Activated naive CD4-positive, alpha-beta T cell treated with Interleukin-2 at 50 U/mL for 16 hours (primary cell): ENCODE results near the gene COBLL1.
"Not testable (repeated sequence)": the region's sequence is repeated elsewhere in the genome, so short reads cannot be mapped to it uniquely, and the experiment has no call there.

ENCODE experiments used
- DNase-seq: peaks from one replicate; pipeline ENCODE4 v3.0.0-alpha.2; 2020

Gene COBLL1

DNA sequence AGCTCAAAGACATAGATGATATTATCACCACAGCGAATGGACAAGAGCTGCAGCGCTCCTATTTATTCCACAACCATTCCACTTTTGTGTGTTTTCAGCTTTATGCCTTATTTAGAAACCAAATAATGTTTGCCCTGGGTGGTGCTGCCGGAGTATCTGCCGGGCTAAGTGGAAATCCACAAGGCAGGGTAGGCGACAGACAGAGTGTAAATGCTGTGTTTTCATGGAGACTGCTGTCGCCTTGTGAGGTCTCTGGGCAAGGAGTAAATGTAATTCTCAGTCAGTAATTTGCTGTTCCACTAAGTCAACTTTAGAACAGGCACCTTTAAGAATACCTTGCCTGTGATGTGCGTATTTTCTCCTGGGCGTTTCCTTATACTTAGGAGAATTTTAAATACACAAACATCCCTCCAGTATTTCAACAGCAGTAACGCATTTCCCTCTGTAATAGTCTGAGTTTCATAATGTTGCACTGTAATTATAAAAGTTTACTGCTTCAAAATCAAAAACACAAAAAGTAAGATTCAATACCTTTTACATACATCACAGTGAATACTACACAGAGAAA lies 60.9 kb downstream of the COBLL1 start:
- DNase-seq, result no peak

DNA sequence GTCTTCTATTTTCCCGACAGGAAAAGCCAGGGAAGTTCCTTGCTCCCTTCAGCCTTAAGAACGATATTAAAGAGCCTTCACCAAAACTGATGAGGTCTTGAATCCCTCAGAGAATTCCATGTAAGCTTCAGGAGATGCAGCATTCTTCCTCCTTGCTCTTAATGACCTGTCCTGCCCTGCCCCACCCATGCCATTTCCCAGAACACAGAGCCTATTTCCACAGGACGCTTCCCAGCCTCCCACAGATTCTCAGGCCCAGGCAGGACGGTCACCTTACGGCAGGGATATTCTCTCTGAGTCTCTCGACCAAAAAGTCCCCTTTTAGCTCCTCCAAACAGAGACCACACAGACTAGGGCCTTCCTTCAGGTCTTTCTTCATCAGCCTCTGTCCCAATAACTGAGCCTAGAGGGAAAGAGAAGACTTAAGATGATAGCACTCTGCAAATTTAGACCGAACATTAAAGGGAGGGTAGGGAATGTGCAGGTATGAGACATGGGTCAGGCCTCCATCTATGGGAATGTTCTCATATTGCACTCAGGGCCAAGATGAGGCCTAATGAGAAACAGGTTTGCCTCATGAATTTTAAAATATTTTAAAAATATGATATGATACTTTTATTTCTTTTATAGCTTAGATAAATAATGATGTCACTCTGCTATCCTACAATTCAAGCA lies 62.1 kb downstream of the COBLL1 start:
- DNase-seq, result no peak

- no peak for DNase-seq
Measured at GRCh38 chr2:164778723-164779122, 62.9 kb downstream of the COBLL1 start.

DNA sequence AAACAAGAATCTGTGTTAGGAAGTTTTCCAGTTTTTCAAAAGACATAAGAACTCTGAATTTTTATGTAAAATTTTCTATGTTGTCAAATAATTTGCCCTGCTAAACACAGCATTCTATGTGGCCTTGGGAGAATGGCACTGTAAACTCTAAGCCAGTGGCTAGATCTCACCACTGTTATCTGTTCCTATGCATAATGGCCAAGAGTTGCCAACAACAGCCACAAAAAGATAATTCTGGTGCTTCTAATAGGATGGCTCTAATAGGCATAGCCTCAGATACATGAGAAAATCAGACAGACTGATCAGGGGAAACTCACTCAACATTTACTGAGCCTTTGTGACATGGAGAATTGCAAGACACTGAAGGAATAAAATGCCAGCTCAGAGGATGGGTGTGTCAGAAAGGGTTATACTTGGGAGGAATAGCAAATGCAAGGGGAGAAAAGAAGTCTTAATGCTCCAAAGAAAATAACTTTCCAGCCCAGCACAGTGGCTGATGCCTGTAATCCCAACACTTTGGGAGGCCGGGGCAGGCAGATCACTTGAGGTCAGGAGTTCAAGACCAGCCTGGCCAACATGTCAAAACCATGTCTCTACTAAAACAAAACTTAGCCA lies 63.7 kb downstream of the COBLL1 start:
- no peak for DNase-seq

DNA sequence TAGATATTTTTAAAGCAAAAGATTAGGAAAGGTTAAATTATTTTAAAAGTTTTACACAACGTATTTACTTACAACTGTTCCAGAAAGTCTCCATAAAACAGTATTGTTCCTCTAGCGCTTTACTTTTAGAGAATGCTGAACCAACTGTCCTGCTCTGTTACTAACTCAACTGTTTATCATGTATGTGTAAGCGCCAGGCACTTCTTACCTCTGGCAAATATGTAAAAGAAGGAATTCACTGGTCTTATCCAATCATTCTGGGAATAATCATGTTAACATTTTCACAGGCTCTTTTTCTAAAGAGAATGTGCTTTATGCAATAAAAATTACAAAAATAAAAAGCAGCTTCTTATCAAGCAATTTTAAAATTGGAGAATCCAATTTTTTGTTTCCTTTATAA lies 68.0 kb downstream of the COBLL1 start:
- no peak for DNase-seq

DNA sequence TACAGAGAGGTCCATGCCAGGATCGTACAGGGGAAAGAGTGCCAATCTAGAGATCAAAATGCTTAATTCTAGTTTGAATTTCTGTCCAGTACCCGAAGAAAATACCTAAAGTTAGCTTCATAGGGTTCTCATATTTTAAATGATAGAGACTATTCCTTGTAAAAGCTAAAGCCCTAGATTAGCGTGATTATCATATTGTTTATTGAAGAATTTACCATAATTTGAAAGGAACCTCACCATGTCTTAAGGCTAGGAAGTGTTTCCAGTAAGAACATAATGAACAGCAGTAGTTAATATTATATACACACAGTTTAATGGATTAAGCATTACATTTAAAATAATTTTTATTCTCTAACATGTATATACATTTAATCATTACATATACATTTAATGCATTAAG lies 68.5 kb downstream of the COBLL1 start:
- no peak for DNase-seq

GRCh38 chr2:164771897-164772296 lies 69.7 kb downstream of the COBLL1 start:
- no peak for DNase-seq

GRCh38 chr2:164770421-164770916 lies 71.2 kb downstream of the COBLL1 start:
- DNase-seq, result no peak

DNA sequence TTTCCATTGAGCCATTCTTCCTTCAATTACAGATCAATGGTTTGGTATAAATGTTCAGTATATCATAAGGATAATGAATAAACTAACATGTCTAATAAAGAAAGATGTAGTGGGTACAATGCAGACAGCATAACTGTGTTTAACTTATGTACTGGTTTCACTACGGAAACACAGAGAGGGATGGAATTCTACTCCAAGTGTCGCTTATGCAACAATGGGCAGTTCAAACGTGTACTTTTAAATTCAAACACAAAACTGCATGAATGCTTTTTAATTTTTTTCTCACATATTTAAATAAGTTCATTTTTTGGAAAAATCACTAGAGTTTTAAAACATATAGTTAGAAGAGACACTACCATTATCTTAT lies 74.7 kb downstream of the COBLL1 start:
- DNase-seq, result no peak

DNA sequence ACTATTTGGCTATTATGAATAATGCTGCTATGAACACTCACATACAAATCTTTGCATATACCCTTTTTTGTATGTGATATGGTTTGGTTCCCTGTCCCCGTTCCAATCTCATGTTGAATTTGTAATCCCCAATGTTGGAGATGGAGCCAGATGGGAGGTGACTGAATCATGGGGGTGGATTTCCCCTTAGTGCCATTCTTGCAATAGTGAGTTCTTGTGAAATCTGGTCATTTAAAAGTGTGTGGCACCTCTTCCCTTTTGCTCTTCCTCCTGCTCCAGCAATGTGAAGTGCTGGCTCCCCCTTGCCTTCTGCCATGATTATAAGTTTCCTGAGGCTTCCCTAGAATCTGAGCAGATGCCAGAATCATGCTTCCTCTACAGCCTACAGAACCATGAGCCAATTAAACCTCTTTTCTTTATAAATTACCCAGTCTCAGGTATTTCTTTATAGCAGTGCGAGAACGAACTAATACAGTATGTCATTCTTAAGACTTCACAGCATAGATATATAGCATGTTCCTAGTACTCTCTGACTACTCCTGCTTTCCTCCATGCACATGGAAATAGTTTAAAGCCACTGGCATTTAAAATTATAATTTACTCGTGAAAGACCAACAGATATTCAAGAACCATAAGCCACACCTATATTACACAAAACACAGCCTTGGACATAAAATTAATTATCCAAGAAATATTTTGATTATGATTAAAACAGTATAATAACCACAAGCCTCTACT lies 75.2 kb downstream of the COBLL1 start:
- DNase-seq, result no peak

- no peak for DNase-seq
Measured at GRCh38 chr2:164764996-164765395, 76.6 kb downstream of the COBLL1 start.

DNA sequence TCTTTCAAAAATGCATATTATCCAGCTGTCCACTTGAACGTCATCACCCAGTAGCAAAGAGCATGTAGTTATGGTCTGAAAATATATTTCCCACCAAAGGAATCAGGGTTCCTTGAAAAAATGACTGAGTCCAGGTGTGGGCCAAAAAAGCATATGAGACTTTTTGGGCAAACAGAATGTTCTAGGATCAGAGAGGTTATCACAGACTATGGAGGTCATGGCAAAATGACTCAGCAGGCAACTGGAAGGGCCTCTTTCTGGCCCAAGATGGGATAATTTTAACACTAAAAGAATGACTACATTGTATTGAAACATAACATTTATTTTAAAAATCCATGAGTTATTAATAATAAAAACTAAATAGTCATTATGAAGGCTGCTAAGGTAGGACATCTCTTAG lies 77.1 kb downstream of the COBLL1 start:
- no peak for DNase-seq

DNA sequence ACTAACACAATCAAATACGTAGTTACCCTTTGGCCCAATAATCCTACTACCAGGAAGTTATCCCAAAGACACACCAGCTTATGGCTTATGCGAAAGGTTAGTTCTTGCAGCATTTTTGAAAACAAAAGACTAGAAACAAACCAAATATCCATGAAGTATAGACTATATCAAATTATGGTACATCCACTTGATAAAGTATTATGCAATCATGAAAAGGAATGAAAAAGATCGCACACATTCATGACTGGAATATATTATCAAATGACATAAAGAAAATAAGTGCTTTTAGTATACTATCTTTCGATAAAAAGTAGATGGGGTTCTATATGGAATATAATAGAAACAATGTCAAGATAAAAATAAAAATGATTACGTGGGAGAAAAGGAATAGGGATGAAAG lies 78.2 kb downstream of the COBLL1 start:
- no peak for DNase-seq

GRCh38 chr2:164761737-164762460 lies 79.7 kb downstream of the COBLL1 start:
- no peak for DNase-seq

DNA sequence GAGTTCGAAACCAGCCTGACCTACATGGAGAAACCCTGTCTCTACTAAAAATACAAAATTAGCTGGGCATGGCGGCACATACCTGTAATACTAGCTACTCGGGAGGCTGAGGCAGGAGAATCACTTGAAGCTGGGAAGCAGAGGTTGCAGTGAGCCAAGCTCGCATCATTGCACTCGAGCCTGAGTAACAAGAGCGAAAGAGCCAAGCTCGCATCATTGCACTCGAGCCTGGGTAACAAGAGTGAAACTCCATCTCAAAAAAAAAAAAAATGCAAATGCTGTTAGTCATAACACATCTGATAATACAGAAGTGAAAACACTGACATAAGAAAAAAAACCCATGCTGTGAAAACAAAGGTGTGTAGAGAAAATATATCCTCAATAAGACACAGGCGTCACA lies 80.4 kb downstream of the COBLL1 start:
- not testable (repeated sequence) for DNase-seq

- no peak for DNase-seq
Measured at GRCh38 chr2:164760179-164760578, 81.4 kb downstream of the COBLL1 start.

DNA sequence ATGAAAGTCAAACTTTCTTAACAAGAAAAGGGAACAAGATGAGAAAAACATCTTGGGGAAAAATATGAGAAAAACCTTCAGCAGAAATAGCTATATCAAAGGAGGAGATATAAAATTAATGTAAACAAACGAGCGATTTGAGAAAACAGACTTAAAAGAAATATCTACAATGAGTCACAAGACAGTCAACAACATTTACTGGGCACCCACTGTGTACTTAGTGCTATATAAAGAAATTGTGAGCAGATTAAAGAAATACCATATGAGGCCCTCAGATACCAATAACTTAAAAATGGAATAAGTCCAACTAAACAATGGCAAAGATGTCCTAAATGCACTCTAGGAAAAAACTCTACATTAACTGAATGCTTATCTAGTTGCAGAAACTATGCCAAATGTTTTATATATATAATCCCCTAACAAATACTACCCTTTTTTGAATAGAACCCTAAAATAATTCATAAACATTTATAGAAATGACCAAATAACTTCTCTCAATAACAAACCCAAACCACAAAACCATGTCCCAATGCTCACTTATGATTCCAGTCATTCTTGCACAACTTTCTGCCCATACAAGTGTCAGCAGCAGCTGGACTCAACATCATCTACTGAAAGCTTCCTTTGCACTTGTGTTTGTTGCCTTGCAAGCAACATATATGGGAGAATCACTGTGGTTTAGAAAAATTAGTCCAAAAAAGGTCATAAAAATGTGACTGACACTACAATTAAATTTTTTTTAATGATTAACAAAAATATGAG lies 83.5 kb downstream of the COBLL1 start:
- DNase-seq, result no peak

DNA sequence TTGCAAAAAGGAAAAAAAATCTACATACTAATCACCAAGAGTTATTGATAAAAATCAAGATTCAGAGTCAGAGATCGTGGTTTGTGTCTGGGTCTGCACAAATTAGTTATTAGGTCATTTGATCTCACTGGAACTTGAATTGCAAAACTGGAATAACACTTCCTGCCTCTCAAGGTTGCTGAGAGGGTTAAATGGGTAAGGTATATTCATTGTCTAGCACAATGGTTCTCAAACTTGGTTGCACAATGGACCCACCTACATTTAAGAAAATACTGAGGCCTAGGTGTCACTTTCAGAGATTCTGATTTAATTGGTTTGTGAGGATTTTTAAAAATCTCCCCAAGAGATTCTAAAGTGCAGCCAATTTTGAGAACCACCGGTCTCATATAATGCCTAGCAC lies 84.8 kb downstream of the COBLL1 start:
- no peak for DNase-seq

DNA sequence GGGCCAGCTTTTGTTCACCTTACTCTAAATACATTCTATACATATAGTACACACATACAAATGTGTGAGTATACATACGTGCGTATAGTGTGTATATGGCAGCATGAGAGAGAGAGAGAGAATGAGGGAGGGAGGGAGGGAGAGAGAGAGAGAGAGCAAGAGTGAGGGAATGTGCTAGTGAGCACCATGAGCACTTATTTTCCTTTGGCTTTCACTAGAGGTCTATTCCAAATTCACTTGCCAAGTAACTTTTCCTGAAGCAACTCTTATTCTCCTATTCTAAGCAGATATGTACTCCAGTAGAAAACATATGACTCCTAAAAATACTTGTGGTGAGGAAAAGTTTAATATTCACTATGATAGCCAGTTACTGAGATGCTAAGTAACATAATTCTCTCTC lies 85.7 kb downstream of the COBLL1 start:
- no peak for DNase-seq

DNA sequence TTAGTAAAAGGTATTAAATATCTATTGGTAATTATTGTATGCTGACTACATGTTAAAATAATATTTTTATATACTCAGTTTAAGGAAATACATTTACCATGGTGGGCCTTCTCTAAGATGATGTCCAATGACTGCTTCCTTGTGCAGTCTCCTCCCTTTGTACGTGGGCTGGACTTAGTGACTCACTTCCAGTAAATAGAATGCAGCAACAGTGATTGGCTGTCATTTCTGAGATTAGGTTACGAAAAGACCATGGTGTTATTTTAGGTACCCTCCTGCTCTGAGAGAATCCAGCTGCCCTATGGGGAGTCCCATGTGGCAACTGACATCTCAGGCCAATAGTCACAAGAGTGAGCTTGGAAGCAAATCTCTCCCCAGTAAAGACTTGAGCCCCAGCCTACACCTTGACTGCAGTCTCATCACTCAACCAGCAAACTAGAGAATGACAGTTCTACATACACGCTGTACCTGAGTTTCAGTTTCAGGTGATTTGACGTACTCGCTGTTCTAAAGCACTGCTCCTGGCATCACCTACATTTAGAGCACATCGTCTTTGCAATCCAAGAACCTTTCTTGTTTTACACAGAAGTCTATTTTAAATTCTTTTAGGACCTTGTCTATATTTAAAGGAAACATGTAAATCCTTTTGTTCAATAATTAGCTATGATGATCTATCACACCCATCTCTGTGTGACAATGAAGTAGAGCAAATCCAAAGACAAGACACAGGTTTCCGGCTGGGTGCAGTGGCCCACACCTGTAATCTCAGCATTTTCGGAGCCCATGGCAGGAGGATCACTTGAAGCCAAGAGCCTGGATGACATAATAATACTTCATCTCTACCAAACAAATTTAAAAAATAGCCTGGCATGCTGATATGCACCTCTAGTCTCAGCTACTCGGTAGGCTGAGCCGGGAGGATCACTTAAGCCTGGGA lies 87.2 kb downstream of the COBLL1 start:
- no peak for DNase-seq

DNA sequence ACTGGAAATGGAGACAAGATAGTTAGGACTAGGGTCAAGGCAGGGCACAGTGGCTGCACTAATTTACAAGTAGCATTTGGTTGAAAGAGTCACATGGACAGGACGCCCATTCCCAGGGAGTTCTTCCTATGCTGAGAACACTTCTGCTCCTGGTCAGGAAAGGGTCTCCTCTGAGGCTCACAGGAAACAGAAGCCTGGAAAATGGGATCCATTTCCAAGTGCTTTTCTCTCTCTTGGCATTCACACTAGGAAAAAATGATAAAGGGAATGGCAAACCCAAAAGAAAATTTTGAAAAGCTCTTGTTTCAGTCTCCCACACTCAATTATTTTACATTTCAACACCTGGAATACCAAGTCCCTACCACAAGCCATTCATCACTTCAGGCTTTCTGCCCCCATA lies 88.7 kb downstream of the COBLL1 start:
- no peak for DNase-seq
